Activated CD8-positive, alpha-beta memory T cell treated with anti-CD3 and anti-CD28 coated beads, Interleukin-2, amount 50 U/mL, for 24 hours (primary cell): ENCODE results near the gene FOXC1.

ENCODE experiments used
- DNase-seq: peaks from one replicate; pipeline ENCODE4 v3.0.0-alpha.2; 2020; ENCODE audit errors: extremely low read depth

FOXC1 gene

GRCh38 chr6:1623769-1624057, 14.0 kb downstream of the FOXC1 start:
- no peak for DNase-seq

- DNase-seq = no peak
Observed at GRCh38 chr6:1624058-1624850, 14.5 kb downstream of the FOXC1 start.

GRCh38 chr6:1624851-1625781, 15.4 kb downstream of the FOXC1 start:
- DNase-seq = no peak

- no peak for DNase-seq
Observed at GRCh38 chr6:1625794-1626435, 16.2 kb downstream of the FOXC1 start.

GRCh38 chr6:1626481-1626880, 16.8 kb downstream of the FOXC1 start:
- no peak for DNase-seq

- no peak for DNase-seq
Observed at GRCh38 chr6:1627827-1628560, 18.3 kb downstream of the FOXC1 start.

- DNase-seq = no peak
Observed at GRCh38 chr6:1629316-1629715, 19.6 kb downstream of the FOXC1 start.

- DNase-seq = no peak
Observed at GRCh38 chr6:1630212-1630770, 20.6 kb downstream of the FOXC1 start.

- no peak for DNase-seq
Observed at GRCh38 chr6:1630771-1631217, 21.1 kb downstream of the FOXC1 start.

- no peak for DNase-seq
Observed at GRCh38 chr6:1631251-1631650, 21.5 kb downstream of the FOXC1 start.

- DNase-seq = no peak
Observed at GRCh38 chr6:1633366-1634021, 23.8 kb downstream of the FOXC1 start.

GRCh38 chr6:1634081-1634480, 24.4 kb downstream of the FOXC1 start:
- no peak for DNase-seq

- DNase-seq = no peak
Observed at GRCh38 chr6:1635305-1636010, 25.7 kb downstream of the FOXC1 start.

- DNase-seq = no peak
Observed at GRCh38 chr6:1636272-1636825, 26.6 kb downstream of the FOXC1 start.

GRCh38 chr6:1636971-1637871, 27.5 kb downstream of the FOXC1 start:
- DNase-seq = no peak

- DNase-seq = no peak
Observed at GRCh38 chr6:1639430-1639829, 29.7 kb downstream of the FOXC1 start.

GRCh38 chr6:1640476-1640875, 30.8 kb downstream of the FOXC1 start:
- no peak for DNase-seq

GRCh38 chr6:1641343-1641885, 31.7 kb downstream of the FOXC1 start:
- no peak for DNase-seq

GRCh38 chr6:1643111-1643510, 33.4 kb downstream of the FOXC1 start:
- DNase-seq = no peak
